Endometrial microvascular endothelial cells (primary cell): ENCODE results near the gene SETD7. TPM values are rescaled to one million over a fixed set of nuclear protein-coding genes. Genes with fewer than 3 reads are reported as not detected.

Experiments used
- in situ Hi-C: cut with HindIII; loops from 2 replicates; pipeline ENCODE4 v1.10.0; 2017; ENCODE audit warnings: low sequenced_read_pairs, low pct_unique_long_range_greater_than_20kb; ENCODE audit errors: inconsistent ontology term
- total RNA-seq: library from RNA; depleted of rRNA; stranded (reverse); fragments of >200 nt; gene quantifications from one replicate; pipeline ENCODE4 v1.2.3, GENCODE V29; 2015; ENCODE audit errors: inconsistent ontology term

SETD7 gene
- total RNA-seq, 1 donor from 2014 or later: 53.8 TPM

DNA sequence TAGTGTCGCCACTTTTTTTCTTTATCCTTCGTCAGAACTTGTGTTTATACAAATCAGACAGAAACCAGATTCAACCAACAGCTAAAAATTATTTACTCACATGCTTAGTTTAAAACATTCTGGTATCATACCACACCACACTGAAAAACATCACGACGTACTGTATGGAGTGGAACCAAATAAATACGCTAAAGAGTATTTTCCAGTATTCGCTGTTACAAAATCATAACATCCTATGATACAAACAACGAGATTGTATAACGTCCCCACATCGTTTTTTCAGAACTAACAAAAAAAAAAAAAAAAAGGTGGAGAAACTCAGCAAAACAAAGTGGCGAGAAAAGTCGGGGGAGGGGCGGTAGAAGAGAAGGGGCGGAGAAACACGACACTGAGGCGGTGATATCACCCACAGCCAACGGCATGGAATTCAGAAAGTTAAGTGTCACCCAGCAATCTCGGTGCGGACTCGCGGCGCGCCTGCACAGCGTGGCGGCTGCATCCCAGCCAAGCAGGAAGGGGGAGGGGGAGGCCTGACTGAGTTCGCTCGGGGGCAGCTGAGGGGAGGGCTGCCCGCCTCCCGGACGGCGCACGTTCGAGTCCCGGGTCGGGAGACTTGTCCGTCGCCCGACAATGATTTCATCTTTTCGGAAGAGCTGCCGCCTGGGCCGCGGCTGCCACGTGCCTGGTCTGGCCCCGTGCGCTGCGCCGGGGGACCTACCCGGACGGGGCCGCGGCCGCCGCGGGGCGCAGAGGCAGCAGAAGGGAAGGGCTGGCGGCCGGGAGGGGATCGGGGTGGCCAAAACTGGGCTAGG, 920 bp downstream of the SETD7 start:
- in situ Hi-C loops: no loop called here

DNA sequence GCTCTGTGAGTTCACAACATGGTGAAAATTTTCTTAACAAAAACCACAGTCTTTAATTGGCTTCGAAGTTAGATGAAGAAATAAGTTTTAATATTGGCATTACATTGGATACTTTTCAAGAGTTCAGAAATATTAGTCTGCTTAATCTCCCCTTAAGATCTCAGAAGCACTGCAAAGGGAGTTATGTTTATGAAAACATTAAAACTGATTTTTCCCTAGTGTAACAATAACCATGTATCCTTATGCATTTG, 1.5 kb downstream of the SETD7 start:
- in situ Hi-C loops: no loop called here

DNA sequence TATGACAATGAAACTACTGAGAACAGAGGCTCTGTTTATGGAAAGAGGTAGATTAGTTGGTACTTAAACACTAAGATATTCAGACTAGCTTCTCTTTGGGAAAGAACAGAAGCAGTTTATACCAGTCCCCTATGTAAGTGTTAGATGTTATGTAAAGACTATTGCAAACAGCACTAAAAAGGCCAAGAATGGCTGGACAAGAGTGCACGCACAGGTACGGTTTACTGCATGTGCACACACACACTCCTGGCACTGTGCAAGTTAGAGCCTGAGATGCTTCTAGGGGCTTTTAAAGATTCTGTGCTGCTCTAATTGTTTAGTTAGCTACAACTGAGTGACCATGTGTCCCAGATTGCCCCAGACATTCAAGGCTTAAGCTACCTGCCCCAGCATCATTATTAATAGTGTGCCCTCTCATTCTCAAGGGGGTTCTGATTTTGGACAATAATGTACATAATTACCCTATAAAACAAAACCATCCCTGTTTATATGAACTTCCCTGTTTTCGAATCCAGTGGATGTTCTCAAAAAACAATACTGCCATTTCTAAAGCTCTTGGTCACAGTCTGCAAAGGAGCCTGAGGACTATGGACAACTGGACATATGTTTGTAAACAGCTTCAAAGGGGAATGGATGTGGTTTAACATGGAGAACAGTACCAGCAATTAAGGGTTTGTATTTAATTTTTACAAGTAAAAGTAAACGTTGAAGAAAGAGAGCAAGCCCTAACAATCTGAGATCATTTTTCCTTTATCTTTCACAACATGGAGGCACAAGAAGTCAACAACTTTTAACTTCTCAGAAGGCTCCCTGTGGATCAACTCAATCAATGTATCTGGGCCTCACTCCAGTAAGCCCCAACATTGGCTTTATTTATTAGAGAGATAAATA, 2.0 kb downstream of the SETD7 start:
- in situ Hi-C loops: no loop called here

DNA sequence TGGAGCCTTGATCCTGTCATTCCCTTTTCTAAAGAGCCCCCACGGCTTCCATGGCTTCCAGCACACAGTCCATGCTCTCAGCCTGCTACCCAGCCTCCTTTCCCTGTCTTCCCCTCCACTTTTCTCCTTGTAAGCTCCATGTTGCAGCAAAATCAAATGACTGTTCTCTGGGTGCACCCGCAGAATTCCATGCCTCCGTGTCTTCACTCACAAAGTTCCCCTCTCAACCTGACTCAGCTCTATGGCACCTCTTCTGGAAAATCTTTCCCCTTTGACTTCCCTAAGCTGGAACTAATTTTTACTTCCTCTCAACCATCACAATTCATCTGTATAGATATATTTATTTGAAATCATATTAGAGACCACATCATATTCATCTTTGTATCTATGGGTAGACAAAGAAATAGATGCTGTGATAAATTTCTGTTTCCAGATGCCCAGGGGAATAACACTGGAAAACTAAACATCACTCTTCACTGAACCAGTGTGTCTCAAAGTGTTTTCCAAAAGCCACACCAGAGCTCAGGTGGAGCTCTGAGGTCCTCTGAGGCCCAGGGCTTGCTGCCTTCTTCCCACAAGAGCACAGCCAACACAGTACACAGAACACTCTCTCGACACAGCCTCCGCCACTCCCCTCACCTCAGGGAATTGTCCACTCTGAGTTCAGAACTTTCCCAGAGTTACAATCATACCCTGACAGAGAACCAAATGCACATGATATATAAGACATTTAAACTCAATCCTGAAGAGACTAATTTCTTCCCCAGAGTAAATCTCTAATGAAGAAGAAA, 3.3 kb downstream of the SETD7 start:
- in situ Hi-C loops: no loop called here

DNA sequence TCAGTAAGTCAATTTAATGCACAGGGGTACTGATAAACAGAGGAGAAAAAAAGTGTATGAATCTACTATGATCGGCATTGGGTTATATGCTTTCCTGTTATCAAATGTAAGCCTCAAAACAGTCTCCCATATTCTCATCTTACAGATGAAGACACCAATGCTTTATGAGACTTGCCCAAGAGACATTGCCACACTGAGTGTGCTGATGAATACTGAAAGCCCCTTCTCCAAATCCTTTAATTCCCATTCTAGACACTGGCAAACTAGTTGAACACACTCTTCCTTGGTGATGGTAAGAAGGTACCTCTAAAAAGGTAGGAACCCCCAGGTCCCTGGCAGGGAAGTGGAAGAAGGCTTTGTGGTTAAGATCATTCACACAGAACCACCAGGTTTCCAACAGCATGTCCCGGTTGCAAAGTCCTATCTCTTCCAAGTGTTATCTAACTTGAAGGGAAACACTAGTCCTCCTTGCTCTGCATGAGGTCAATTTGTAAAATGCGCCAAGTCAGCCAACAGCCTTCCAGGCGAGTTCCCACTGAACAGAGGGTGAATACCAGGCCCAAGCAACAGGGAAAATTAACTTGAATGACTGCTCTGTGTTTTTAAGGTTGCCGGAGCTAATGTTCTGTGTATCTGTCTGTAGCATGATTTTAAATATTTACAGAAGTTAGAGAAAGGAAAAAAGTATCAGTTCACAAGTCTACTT, 5.1 kb downstream of the SETD7 start:
- in situ Hi-C loops: no loop called here

DNA sequence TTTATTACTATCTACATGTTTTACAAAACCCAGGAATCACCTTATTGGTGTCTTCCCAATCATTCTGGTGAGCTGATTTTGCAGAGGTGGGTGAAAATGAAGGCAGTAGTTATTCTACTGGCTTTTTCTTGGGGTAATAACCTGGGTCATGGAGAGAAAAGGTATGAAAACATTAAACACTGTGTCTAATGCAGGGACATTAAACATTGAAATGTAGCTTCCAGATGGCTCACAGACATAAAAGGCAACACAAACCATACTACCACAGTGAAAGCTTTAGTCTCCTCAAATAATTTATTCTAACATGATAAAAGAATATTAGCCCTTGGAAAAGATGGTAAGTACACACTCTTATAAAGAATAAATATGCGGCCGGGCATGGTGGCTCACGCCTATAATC, 8.0 kb downstream of the SETD7 start:
- in situ Hi-C loops: no loop called here

DNA sequence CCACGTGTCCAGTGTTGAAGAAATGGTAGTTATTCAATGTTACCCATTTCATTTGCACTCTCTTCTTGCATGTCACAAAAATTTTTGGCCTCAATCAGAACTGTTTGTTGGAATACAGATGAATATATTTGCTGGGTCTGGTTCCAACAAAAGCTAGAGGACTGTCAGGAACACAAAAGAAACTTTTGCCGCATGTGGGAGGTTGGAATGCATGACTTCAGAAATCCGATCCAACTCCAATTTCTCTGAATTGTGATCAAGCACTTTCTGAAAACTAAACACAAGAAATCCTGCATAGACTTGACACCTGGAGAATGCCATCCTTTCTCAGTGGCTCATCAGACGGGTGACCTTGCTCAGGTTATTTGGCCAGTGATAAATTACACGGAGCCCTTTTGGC, 15.4 kb downstream of the SETD7 start:
- in situ Hi-C loops: no loop called here

DNA sequence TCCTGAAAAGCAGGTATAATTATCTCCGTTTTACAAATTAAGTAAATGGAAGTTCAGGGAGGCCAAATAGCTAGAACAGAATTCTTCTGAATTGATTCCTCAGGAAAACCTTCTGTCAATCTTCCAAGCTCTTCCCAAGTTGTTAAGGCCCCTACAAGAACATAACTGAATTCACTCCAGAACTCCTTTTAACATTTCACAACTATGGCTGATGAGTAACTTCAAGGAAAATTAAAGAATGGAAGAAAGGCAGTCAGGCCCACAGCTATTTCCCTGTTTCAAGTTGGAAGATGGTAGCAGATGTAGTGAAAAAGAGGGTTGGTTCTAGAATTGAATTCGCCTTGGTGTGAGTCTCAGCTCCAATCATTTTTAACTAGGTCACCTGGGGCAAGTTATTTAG, 15.9 kb downstream of the SETD7 start:
- in situ Hi-C loops: no loop called here

DNA sequence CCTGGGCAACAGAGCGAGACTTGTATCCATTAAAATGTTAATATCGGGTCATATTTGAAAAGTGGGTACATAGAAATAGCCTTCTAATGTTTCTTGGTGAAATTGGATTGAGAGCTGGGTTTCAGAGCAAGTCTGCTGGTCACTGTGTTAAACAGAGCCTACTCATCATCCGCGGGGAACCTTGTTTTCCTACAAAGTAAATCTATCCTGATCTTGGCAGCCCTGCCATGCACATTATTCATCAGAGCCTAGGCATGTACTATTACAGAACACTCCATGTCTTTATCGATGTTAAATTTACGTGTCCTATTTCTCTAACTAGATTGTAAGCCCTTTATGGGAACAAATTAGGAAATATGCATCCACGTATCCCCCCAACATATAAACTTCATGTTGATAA, 18.7 kb downstream of the SETD7 start:
- in situ Hi-C loops: no loop called here

DNA sequence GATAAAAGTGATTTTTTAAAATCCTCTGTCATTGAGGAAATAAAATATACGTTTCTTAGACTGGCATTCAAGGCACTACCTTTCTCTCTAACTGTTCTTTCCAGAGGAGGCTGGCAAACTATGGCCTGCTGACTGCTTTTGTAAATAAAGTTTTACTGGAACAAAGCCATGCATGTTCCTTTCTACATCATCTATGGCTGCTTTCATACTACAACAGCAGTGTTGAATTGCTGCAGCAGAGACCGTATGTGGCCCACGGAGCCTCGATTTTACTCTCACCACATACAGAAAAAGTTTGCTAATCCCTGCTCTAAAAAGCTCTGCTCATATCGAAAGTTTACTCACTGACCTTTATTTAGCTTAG, 20.2 kb downstream of the SETD7 start:
- in situ Hi-C loops: no loop called here

DNA sequence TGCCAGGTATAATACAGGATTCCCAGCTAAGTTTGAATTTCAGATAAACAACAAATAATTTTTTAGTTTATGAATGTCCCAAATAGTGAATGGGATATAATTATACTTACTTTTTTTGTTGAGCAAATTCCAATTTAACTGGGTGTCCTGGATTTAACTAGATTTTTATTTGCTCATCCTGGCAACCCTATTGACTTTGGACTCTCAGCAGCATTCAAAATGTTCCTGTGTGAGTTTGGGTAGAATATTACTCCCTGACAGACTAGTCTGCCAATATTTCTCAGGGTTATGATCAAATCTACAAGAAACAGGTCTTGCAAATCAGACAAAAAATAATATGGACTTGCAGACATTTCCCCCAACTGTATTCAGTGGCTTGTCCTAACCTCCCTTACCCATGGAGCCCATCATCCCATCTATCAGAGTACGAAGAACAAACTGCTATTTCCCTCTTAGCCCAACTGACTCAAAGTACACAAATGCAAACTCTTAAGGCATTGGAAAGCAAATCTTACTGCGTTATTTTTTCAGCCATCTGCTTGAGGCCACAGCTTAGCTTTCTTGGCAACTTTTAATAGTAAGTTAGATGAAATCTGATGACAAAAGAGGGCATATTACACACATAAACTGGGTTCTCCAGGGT, 20.7 kb downstream of the SETD7 start:
- in situ Hi-C loops: no loop called here

DNA sequence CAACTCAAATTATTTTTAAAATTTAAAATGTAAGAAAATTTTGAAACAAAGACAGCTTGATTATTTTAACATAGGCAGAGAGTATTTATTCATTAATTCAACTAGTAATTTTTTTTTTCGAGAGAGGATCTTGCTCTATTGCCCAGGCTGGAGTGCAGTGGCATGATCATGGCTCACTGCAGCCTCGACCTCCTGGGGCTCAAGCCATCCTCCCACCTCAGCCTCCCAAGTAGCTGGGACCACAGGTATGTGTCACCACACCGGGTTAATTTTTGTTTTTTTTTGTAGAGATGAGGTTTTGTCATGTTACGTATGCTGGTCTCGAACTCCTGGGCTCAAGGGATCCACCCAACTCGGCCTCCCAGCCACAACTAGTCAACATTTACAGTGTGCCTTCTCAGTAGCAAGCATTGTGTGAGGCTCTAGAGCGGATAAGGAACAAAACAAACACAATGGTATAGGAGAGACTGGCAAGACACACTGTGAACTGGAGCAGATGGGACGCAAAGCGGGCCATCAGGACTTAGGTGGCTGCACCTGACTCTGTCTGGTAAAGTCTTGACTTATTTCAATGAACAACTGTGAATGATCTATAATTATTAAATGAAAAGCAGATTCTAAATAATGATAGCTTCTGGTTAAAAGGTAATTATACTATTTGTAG, 21.6 kb downstream of the SETD7 start:
- in situ Hi-C loops: no loop called here

DNA sequence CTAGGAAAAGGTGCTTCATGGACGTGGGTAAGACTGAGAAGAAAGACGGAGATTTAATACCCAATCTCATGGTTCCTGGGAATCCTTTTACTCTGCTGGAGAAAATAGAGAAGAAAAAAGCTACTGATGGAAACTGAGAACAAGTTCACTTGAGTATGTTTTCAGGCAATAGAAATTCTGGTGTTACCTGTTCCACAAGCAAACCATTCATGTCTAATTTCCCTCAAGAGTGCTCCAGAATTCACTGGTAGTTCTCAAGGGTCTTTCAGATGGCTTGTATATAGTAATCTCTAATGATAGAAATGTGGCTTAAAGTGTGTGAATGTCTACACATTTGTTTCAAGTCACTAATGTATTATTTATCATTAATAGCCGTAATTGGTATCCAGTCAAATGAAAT, 22.5 kb downstream of the SETD7 start:
- in situ Hi-C loops: no loop called here

DNA sequence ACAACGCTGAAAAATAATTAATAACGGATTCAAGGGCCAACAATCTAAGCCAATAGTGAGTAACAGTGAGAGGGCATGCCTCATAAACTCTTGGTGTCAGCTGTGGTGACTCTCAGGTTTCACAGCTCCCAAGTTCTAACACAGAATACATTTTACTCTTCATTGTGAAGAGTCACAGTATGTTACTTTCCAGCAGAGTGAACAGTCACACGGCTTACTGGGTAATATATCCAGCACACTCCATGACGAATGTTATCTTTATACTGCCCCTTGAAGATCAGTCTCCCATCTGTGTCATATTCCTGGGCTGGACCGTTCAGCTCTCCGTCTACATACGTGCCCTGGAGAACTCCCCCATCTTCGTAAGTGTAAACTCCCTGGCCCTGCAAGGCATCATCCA, 23.1 kb downstream of the SETD7 start:
- in situ Hi-C loops: no loop called here

DNA sequence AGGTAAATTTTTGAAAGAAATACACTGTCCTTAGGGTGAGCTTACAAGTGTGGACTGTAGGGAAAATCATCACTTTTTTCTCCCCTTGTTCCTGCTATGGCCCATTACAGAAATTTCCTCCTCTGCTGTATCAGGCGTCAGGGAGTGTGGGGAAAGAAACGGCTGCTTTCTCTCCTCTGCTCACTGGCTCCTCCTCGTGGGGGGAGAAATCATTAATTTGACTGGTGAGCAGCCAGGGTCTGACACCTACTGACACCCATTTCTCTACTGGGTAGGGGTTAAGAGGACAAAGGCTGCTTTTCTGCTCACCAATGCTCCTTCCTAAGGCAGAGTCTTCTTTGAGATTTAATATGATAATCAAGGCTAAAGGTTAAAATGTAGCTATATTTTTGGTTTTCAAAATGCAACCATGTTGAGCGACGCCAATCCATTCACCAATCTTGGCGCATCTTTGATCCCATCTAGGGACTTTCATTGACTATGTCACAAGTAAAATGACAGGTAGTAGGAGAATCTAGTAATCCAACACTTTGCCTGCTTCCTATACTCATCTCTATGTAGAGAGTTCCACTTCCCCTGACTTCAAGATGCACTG, 25.1 kb downstream of the SETD7 start:
- in situ Hi-C loops: no loop called here

DNA sequence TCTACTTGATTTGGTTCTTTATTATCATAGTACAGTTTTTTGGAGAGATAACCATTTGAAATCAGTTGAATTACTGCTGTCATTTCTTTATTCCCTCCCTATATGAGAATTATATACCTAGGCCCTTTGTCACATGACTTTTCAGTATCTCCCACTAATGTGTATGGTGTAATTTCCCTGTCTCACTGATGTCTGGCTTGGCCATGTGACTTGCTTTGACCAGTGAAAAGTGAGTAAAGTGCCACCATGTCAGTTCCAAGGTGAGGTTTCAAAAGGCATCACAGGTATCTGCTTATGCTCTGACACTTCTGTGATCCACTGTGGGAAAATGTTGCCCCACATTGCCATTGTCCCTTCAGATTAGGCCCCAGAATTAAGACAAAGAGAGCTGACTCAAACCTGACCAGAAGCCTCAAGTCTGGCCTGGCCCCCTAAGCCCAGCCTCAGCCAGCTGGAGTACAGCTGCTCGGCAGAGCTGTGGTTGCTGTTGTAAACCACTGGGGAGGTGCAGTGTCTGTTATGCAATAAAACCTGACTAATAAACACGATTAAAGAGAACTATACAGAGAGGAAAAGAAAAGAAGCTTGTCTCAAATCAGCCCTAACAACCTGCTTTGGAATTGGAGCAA, 27.5 kb downstream of the SETD7 start:
- in situ Hi-C loops: no loop called here

DNA sequence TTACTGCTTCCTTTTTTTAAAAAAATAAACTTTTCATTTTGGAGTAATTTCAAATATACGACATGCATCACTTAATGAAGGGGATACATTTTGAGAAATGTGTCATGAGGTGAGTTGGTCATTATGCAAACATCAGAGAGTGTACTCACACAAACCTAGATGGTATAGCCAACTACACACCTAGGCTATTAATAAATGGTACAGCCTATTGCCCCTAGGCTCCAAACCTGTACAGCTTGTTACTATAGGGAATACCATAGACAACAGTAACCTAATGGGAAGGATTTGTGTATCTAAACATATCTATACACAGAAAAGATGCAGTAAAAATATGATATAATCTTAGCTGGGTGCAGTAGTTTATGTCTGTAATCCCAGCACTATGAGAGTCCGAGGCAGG, 29.1 kb downstream of the SETD7 start:
- in situ Hi-C loops: no loop called here

DNA sequence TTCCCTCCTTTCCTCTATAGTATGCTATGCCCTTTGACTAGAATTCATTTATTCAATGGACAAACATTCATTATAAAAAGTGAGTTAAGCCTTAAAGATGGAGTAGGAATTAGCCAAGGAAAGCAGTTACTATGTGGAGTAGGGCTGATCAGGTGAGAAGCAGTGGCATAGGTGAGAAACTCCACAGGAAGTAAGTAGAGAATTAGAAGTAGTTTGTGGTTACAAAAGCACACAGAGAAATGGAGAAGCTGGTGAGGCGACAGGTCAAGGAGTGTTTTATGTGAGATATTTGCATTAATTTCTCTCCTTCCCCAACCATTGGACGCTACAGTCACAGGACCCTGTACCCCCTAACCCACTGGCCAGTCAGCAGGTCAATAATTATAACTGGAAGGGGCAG, 30.6 kb downstream of the SETD7 start:
- in situ Hi-C loops: no loop called here
